Right lobe of liver (tissue), 4 donors: ENCODE measurements around the gene TK1.

Experiments used
- CTCF ChIP-seq, 4 donors: fragments of 200-600 bp in 3 of 4; fragments of 450-650 bp in 1 of 4; IDR thresholded peaks; one replicate each; pipeline versions ENCODE4 v1.5.1 to v1.8.0; 2016 to 2022; ENCODE audit warnings: antibody characterized with exemption in 4 of 4, mild to moderate bottlenecking in 2 of 4
- POLR2A ChIP-seq: fragments of 450-650 bp; IDR thresholded peaks from one replicate; pipeline ENCODE4 v1.6.1; 2017; ENCODE audit warnings: antibody characterized with exemption, mild to moderate bottlenecking
- donor health status: DM: no; HTN: no; CAD: no.
- donor health status: DM: no; HTN: no; CAD: no.
- donor health status: DM: no; HTN: yes; CAD: no.

- no peak for TF ChIP-seq CTCF (IDR thresholded peaks at IDR 0.05)
- TF ChIP-seq POLR2A, result no peak
Measured at GRCh38 chr17:78210111-78210510, 23.3 kb upstream of the TK1 start.
